Measurements from ENCODE around the gene HERPUD2.

HERPUD2 gene

GRCh38 chr7:35716038-35716803 is 21.3 kb upstream of the HERPUD2 start:
- no peak for TF ChIP-seq CTCF (IDR thresholded peaks at IDR 0.05; ENCODE audit: insufficient read depth, missing control alignments)
- FAIRE-seq (no peak), DNase-seq (ENCODE audit: insufficient read length, low spot score) (no peak)

- DNase-seq (ENCODE audit: insufficient read length, low spot score): no peak
- TF ChIP-seq CTCF (IDR thresholded peaks at IDR 0.05; ENCODE audit: insufficient read depth, missing control alignments): no peak
- FAIRE-seq: no peak
These were observed 19.9 kb upstream of the HERPUD2 start for GRCh38 chr7:35714862-35715261.

GRCh38 chr7:35714407-35714806 is 19.5 kb upstream of the HERPUD2 start:
- TF ChIP-seq CTCF (IDR thresholded peaks at IDR 0.05; ENCODE audit: insufficient read depth, missing control alignments): no peak
- FAIRE-seq (no peak), DNase-seq (ENCODE audit: insufficient read length, low spot score) (no peak)

GRCh38 chr7:35712563-35713226 is 17.8 kb upstream of the HERPUD2 start:
- no peak for DNase-seq (ENCODE audit: insufficient read length, low spot score)
- FAIRE-seq: no peak
- TF ChIP-seq CTCF (IDR thresholded peaks at IDR 0.05; ENCODE audit: insufficient read depth, missing control alignments): no peak

GRCh38 chr7:35707422-35707821 is 12.5 kb upstream of the HERPUD2 start:
- TF ChIP-seq CTCF (IDR thresholded peaks at IDR 0.05; ENCODE audit: insufficient read depth, missing control alignments): no peak
- no peak for FAIRE-seq
- DNase-seq (ENCODE audit: insufficient read length, low spot score): no peak

DNA sequence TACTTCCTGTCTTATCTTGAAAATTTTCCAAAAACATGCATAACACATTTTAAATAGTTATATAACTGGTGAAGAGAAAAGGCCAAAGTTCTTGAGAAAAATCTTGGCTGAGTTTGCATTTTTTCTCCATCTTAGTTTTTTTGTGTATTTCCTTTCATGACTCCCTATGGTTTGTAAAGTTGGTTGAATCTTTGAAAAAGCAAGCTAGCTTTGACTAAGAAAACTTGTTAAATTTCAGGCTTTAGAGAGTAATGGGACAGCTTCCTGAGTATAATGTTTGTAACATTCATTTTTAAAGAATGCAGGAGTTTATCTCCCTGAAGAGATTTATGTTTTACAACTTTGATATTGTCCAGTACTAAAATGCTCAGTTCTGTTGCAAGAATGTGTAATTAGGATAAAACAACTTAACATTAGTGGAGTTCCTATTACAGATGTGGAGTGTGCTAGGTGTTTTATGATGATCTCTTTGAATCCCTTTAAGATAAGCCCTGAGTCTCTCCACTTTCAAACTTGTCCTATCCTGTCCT is 11.1 kb upstream of the HERPUD2 start:
- no peak for TF ChIP-seq CTCF (IDR thresholded peaks at IDR 0.05; ENCODE audit: insufficient read depth, missing control alignments)
- FAIRE-seq (no peak), DNase-seq (ENCODE audit: insufficient read length, low spot score) (no peak)

DNA sequence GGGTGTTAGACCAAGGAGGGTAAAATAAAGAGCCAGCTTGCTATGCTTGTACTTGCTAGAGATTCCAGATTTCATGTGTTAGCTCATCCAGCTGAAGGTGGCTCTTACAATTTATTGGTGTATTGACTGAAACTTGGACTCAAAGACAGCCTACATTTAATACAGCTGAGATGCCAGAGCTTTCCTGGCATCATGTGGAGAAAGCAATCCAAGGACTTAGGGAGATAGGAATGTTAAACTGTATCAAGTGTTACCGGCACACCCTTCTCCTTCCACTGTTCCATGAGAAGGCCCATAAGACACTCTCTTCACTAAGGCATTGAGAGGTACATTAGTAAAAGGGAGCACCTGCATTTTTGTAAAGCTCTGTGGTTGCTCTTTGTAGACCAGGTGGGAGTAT is 9.3 kb upstream of the HERPUD2 start:
- DNase-seq (ENCODE audit: insufficient read length, low spot score): no peak
- no peak for FAIRE-seq
- TF ChIP-seq CTCF (IDR thresholded peaks at IDR 0.05; ENCODE audit: insufficient read depth, missing control alignments): no peak

Measured in D721Med (cell line).